ENCODE data around the gene PUM2.
"Not testable (repeated sequence)": the region's sequence is repeated elsewhere in the genome, so short reads cannot be mapped to it uniquely, and the experiment has no call there.

PUM2 gene

GRCh38 chr2:20370191-20370590, 19.5 kb upstream of the PUM2 start:
- DNase-seq: no peak

- no peak for DNase-seq
These were observed 18.7 kb upstream of the PUM2 start for GRCh38 chr2:20369366-20369765.

- no peak for DNase-seq
These were observed 18.1 kb upstream of the PUM2 start for GRCh38 chr2:20368706-20369105.

- not testable (repeated sequence) for DNase-seq
These were observed 17.3 kb upstream of the PUM2 start for GRCh38 chr2:20367929-20368328.

- DNase-seq: no peak
These were observed 16.1 kb upstream of the PUM2 start for GRCh38 chr2:20366672-20367116.

GRCh38 chr2:20365249-20365817, 14.7 kb upstream of the PUM2 start:
- DNase-seq: no peak

- DNase-seq: no peak
These were observed 12.9 kb upstream of the PUM2 start for GRCh38 chr2:20363578-20363977.

GRCh38 chr2:20362701-20363435, 12.2 kb upstream of the PUM2 start:
- DNase-seq: no peak

GRCh38 chr2:20361893-20362292, 11.2 kb upstream of the PUM2 start:
- DNase-seq: no peak

GRCh38 chr2:20359096-20359495, 8.5 kb upstream of the PUM2 start:
- no peak for DNase-seq

- DNase-seq: no peak
These were observed 7.2 kb upstream of the PUM2 start for GRCh38 chr2:20357638-20358389.

GRCh38 chr2:20356042-20356441, 5.4 kb upstream of the PUM2 start:
- peak; percentile 87 for DNase-seq

- DNase-seq: no peak
These were observed 4.5 kb upstream of the PUM2 start for GRCh38 chr2:20355131-20355530.

- DNase-seq: peak; percentile 36
These were observed 2.8 kb upstream of the PUM2 start for GRCh38 chr2:20353241-20353992.

- DNase-seq: no peak
These were observed 2.1 kb upstream of the PUM2 start for GRCh38 chr2:20352581-20353216.

- DNase-seq: no peak
These were observed 1.6 kb upstream of the PUM2 start for GRCh38 chr2:20352230-20352578.

- peak; percentile 52 for DNase-seq
These were observed 1.0 kb upstream of the PUM2 start for GRCh38 chr2:20351555-20352229.

- DNase-seq: no peak
These were observed 467 bp downstream of the PUM2 start for GRCh38 chr2:20350041-20350712.

- DNase-seq: no peak
These were observed 1.1 kb downstream of the PUM2 start for GRCh38 chr2:20349513-20349921.

GRCh38 chr2:20348542-20348941, 2.1 kb downstream of the PUM2 start:
- DNase-seq: no peak

GRCh38 chr2:20346565-20347381, 3.9 kb downstream of the PUM2 start:
- no peak for DNase-seq

Measured in NCI-H2029 treated with DMSO at 0.1 percent for 48 hours (cell line).